ENCODE results near the gene ROPN1L.

The ROPN1L gene

GRCh38 chr5:10401498-10401897 lies 40.2 kb upstream of the ROPN1L start:
- TF ChIP-seq CTCF (IDR thresholded peaks at IDR 0.05; ENCODE audit: low read length, missing control alignments), result no peak
- H3K4me3 ChIP-seq (replicated peaks; ENCODE audit: low read depth, low read length), result no peak overlapping the region
- no peak for DNase-seq (ENCODE audit: low read depth)

- TF ChIP-seq CTCF (IDR thresholded peaks at IDR 0.05; ENCODE audit: low read length, missing control alignments), result no peak
These were observed 37.9 kb upstream of the ROPN1L start for GRCh38 chr5:10403829-10404228.

GRCh38 chr5:10406651-10407050 lies 35.0 kb upstream of the ROPN1L start:
- no peak overlapping the region for H3K4me3 ChIP-seq (replicated peaks; ENCODE audit: low read depth, low read length)
- no peak for DNase-seq (ENCODE audit: low read depth)
- TF ChIP-seq CTCF (IDR thresholded peaks at IDR 0.05; ENCODE audit: low read length, missing control alignments), result no peak

More at GRCh38 chr5:10403829-10404228, 37.9 kb upstream of the ROPN1L start:
- no peak for DNase-seq (ENCODE audit: low read depth)
- no peak overlapping the region for H3K4me3 ChIP-seq (replicated peaks; ENCODE audit: low read depth, low read length)

- no peak overlapping the region for H3K4me3 ChIP-seq (replicated peaks; ENCODE audit: low read depth, low read length)
- no peak for TF ChIP-seq CTCF (IDR thresholded peaks at IDR 0.05; ENCODE audit: low read length, missing control alignments)
- DNase-seq (ENCODE audit: low read depth), result no peak
These were observed 32.2 kb upstream of the ROPN1L start for GRCh38 chr5:10409504-10409903.

- no peak overlapping the region for H3K4me3 ChIP-seq (replicated peaks; ENCODE audit: low read depth, low read length)
- DNase-seq (ENCODE audit: low read depth), result no peak
- TF ChIP-seq CTCF (IDR thresholded peaks at IDR 0.05; ENCODE audit: low read length, missing control alignments), result no peak
These were observed 31.0 kb upstream of the ROPN1L start for GRCh38 chr5:10410662-10411061.

GRCh38 chr5:10411336-10411735 lies 30.3 kb upstream of the ROPN1L start:
- no peak for DNase-seq (ENCODE audit: low read depth)
- no peak overlapping the region for H3K4me3 ChIP-seq (replicated peaks; ENCODE audit: low read depth, low read length)
- TF ChIP-seq CTCF (IDR thresholded peaks at IDR 0.05; ENCODE audit: low read length, missing control alignments), result no peak

GRCh38 chr5:10416868-10417267 lies 24.8 kb upstream of the ROPN1L start:
- no peak for DNase-seq (ENCODE audit: low read depth)
- no peak overlapping the region for H3K4me3 ChIP-seq (replicated peaks; ENCODE audit: low read depth, low read length)
- TF ChIP-seq CTCF (IDR thresholded peaks at IDR 0.05; ENCODE audit: low read length, missing control alignments), result no peak

Measured in fibroblast of pulmonary artery (primary cell).